HG02852 (cell line): Measurements from ENCODE around the gene KDELR3.

Experiments
- ATAC-seq: cut with Tn5 transposase; IDR thresholded peaks from one replicate; pipeline ENCODE4 v1.9.1; 2021; ENCODE audit warnings: mild to moderate bottlenecking, moderate library complexity; ENCODE audit not compliant: unreplicated experiment

KDELR3 gene

DNA sequence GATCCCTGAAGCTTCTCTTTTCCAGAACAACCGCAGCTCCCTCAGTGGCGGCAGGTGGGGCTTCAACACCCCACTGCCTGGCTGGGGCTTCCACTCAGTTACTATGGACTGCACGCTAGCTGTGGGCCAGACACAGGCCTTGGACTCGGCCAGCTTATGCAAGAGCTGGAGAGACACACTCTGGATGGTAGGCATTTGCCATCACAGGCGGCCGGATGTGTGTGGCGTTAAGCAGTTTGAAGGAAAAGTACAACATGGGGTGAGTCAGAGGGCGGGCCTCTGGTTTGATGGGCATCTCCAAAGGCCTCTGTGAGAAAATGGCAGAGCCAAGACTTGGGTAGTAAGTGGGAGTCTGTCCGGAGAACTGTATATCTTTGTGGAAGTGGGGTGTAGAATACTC is 30.5 kb upstream of the KDELR3 start:
- ATAC-seq = no peak

DNA sequence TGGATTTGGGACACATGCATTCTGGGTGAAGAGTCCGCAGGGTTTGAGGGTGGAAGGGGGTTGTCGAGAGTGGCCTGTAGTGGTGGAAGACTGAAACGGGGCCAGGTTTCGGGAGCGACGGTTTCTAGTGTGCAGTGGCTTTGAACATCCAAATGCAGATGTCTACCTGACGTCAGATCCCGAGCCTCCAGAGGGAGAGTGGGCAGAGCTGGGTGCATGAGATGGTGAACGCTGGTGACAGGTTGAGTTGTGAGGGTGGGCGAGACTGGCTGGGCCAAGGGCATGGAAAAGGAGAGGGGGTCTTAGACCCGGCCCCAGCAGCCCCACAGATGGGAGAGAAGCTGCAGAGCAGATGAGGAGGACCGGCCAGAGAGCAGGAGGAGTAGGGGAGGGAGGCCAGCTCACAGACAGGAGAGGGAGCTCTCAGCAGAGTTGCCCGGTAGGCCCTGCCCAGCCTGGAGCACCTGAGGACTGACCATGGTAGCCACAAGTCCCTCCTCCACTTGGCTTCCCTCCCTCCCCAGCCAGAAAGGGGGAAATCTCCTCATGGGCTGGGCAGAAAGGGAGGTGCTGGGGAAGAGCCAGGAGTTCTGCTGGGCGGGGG is 27.0 kb upstream of the KDELR3 start:
- ATAC-seq = no peak

DNA sequence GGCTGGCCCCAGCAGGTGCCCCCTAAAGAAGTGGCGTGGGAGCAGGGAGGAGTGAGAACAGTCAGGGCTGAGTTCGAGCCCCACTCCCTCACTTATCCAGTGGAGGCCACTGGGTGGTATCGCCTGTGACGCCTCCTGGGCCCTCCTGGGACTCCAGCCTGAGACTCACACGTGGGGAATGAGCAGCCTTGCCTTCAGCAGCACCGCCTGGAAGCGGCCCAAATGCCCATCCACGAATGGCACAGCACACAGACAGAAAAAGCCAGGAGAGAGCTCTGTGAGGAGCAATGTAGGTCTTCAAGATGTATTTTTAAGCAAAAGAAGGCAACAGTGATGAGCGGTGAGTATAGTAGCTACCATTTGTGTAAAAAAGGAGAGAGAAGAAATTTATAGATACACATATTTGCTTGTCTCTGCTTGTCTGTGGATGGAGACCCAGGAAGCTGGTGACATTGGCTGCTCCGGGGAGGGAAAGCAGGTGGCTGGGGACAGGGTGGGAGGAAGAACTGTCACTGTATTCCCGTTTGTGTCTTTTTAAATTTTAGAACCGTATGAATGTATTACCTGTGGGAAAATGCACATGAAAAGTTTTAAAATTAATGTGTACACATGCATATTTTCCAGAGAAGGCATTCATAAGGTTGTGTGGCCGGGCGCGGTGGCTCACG is 26.1 kb upstream of the KDELR3 start:
- no peak for ATAC-seq

DNA sequence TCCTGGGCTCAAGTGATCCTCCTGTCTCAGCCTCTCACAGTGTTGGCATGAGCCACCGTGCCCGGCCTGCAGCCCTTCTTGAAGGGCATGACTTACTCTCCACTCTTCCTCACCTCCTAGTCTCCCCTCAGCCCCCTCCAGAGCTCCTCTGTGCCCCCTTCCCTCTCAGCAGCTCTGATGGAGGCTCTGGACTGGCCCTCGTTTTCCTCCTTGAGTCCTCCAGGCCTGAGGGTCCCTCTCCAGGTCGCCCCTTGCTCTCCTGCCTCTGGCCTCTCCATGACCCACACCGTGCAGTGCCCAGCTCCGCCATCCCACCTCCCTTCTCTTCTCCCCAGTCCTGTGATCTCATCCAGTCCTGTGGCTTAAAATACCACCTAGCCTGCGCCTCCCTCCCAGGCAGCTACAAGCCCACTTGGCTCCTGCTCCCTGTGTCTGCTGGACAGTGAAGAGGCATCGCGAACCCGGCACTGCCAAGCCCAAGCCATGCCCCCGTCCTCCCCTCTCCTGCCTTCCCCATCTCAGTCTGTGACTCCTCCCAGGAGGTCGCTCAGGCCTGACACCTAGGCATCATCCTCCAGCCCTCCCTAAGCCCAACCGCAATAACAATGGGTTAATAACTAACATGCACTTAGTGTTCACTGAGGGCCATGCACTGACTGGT is 24.8 kb upstream of the KDELR3 start:
- no peak for ATAC-seq

DNA sequence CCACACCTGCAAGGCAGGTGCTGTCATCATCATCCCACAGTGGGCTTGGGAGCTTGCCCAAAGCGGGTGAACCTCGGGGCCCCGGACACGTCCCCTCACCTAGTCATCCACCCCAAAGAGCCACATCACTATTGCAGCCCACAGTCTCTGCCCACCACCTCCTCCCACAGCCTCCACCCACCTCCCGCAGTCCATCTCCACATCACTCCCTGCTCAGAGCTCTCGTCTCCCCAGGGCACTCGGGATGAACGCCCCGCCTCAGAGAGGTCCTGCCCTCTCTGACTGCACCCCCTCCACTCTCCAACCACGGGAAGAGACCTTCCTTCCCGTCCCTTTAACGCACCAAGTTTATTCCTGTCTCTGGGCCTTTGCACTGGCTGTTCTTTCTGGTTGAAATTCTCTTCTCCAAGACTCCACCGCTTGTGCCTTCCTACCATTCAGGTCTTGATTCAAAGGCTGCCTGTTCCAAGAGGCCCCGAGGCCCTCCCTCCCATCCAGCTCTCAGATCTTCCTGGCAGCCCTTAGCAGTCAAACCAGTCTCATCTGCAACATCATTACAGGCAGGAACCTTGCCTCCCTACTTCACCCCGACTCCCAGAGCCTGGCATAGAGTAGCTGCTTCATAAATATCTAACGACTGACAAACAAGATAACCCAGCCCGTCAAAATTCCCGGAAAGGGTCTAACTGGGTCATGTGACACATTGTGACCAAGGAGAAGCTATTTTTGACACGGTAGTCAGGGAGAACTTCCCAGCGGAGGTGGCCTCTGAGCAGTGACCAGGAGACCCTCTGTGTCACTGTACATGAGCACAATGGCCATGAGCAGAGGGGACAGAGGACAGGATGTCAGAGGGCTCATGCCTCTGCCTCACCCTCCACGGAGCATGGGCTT is 24.0 kb upstream of the KDELR3 start:
- ATAC-seq = no peak

DNA sequence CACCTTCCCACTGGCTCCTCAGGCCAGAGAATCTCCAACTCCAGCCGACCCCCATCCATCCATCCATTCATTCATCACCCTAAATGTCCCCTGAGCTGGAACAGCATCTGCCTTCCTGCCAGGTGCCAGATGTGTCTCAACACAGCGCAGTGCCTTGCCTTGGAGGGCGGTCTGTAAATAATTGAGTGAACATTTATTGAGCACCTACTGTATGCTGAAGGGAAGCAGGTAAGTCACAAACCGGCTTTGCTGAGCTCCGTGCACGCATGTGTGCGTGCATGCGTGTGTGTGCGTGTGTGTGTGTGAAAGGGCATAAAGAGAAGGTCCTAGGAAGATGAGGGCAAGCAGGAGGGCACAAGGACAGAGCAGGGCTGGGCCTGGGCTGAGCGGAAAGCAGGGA is 23.1 kb upstream of the KDELR3 start:
- ATAC-seq = no peak

DNA sequence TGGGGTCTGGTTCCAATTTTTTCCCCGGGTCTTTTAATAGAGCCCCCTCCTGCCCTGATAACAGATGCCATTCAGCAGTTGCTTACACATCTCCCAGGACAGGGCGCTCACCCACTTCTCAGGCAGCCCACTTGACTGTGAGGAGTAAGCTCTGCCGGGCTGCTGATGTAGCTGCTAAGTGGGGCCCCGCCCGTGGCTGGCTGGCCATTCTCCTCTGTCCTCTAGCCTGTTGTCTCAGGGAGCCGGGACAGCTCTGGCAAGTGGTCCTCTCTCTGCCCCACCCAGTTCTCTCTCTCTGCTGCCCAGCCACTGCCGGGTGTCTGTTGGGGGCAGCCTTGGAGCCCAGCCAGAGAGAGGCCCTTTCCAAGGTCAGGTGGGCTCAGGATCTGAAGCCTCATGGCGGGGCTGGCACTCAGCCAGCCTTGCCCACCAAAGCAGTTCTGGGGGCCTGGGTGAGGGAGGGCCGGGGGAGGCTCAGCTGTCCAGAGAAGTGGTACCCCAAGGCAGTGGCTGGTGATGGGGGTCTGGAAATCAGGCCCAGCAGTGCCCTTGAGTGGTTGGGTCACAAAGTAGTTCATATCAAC is 21.8 kb upstream of the KDELR3 start:
- no peak for ATAC-seq

DNA sequence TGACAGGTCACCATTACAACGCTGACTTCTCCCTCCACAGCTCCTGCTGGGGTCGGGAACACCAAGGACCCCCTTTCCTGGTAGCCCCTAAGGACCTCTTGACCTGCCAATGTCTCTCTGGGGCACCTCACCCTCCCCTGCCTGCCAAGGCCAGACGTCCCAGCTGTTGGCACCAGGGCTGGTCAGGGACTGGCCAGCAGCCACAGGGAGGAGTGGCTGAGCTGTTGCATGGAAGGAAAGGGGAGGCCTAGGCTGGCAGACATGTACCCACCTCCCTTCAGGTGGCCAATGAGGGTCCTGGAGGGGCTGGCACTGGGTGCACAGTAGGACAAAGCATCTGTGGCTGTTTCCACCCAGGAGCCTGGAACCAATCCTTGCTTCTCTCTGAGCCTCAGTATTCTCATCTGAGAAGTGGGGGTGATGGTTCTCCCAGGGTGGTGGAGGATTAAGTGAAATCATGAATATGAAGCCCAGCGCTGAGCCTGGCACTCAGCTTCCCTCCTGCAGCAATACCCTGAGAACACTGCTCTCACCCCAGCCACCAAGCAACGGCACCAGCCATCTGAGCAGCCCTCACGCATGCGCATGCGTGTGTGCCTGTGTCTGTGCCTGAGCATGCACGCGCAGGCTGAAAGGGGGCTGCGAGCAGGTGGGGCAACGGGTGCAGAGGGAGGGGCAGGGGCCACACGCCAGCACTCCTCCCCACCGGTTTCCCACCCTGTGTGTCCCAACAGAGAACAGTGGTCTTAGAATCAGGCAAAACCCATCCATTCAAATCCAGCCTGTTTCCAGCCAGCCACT is 18.8 kb upstream of the KDELR3 start:
- no peak for ATAC-seq

DNA sequence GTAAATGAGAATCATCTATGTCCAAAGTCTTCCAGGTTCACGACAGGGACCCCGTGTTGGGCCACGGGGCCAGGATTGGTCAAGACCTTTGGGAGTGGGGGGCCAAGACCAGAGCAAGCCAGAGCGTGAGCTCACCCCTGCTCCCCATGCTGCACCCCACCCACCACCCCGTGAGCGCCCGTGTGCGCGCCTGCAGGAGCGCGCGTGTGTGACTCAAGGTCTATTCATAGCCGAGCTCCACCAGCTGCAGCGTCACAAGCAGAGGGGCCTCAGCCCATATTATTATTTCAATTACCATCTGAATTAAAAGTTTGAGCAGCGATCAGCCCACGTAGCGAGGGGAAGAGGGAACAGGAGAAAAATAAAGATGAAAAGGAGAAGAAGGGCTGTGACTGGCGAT is 18.1 kb upstream of the KDELR3 start:
- ATAC-seq = no peak

DNA sequence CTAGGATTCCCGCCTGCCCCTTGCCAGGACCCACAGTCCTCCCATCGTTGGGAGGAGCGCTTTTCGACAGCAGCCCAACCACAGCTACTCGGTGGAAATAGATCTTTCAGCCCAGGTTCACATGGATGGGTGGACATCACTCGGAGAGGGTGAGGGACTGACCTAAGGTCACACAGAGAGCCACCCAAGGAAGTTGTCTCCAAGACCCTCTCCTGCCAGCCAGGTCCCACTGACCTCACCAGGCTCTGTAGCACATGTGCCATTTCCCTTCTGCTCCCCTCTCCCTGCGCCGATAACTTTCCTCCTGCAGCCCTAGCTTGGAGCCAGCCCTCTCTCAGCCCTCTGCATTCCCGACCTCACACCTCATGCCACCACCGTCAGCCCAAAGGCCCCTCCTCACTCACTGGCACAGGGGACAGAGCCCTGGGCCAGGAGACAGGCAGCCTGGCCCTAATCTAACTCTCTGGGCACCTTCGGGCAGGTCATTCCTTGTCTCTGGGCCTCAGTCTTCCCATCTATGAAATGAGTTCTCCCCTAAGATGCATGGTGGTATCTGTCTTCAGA is 17.6 kb upstream of the KDELR3 start:
- ATAC-seq = no peak

DNA sequence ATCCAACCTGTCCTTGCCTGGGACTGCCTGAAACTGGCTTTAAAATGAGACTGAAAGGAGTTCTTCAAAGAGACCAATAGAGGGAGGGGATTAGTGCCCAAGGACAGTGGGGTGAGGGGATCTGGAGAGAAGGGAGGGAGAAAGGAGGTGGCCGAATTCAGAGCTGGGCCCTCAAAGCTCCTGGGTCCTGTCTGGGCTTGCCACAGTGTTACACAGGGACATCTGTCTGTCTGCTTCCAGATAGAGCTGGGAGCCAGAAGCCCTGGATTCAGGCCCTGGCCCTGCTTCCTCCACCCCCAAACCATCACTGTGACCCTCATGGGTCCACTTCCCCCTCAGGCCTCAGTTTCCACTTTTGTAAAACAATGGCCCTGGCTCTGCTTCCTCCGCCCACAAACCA is 16.5 kb upstream of the KDELR3 start:
- ATAC-seq = no peak

DNA sequence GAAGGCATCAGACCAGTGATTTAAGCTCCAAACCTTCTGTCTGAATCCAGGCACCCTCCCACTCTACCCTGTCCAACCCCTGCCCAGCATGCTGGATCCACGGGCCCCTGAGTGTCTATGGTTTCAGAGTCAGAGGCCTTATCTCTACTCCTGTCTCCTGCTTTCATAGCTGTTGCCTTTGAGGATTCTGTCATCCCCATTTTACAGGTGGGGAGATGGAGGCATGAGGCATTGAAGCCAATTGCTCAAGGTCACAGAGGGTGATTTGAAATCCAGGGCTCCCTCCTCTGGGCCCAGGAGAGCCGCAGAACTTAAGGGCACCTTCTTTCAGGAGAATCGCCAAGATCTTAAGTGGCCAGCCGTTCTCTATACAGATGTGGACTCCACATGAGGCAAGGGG is 16.0 kb upstream of the KDELR3 start:
- no peak for ATAC-seq

DNA sequence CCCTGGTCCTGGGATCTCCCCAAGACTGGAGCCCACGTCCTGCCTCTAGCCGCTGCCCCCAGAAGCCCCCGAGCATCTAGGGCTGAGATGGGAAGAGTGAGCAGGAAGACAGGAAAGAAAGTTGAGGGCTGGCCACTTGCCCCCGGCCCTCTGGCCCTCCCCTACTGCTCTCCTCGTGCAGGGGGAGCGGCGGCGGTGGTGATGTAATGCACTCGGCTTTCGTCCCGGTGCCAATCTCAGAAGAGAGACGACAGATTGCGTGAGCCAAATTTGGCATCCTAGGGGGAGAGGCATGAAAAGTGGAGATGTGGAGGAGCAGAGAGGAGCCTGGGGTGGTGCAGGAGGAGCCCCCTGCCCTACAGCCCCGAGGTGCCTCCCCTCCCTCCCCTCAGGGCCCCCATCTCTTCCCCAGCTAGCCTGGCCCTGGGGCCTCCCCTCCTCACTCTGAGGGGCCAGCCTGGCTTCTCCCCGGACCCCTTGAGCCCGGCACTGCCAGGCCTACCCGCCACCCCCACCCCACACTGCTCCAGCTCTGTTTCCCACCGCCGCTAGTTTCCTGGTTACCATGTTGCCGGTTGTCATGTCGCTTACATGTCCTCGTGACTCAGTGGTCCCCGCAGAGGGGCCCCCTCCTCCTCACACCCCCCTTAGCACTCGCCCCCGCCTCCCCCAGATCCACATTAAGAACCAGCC is 15.4 kb upstream of the KDELR3 start:
- ATAC-seq = no peak

DNA sequence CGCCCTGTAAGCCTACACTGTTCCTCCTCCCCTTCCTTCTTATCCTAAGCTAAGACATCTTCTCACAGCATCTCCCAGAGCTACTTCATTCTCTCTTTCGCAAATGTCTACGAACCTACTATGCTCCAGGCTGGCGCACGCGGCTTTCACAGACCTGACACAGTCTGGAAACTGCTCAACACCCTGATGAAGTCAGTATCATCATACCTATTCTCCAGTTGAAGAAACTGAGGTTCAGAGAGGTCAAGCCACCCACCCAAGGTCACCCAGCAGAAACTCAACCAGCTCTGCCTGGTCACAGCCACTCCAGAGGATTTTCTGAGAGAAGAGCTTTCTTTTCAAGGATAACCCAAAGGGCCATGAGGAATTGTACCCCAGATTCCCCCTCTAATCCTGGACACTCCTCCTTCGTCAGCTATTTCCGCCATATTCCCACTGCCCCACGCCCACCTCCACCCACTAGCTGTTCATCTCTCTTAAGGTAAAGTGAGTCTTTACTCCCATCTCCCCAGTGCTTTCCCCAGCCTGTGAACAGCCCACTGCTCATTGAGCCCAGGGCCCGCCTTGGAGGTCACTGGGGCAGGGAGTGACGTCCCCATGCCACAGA is 14.7 kb upstream of the KDELR3 start:
- no peak for ATAC-seq

DNA sequence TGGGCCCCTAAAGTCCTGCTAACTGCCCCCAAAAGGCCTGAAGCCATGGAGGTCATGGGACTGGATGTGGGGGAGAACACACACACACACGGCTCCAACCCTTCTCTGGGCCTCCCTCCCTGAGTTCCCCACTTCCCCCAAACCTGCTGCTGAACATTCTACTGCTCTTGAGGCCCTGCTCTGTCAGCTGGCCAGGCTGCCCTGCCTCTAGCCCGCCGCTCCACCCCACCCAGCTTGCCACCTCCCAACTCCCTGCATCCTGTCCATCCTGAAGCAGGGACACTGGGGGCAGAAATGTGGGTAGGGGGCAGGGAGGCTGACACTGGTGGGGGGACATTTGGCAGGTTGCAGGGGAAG is 13.9 kb upstream of the KDELR3 start:
- no peak for ATAC-seq

DNA sequence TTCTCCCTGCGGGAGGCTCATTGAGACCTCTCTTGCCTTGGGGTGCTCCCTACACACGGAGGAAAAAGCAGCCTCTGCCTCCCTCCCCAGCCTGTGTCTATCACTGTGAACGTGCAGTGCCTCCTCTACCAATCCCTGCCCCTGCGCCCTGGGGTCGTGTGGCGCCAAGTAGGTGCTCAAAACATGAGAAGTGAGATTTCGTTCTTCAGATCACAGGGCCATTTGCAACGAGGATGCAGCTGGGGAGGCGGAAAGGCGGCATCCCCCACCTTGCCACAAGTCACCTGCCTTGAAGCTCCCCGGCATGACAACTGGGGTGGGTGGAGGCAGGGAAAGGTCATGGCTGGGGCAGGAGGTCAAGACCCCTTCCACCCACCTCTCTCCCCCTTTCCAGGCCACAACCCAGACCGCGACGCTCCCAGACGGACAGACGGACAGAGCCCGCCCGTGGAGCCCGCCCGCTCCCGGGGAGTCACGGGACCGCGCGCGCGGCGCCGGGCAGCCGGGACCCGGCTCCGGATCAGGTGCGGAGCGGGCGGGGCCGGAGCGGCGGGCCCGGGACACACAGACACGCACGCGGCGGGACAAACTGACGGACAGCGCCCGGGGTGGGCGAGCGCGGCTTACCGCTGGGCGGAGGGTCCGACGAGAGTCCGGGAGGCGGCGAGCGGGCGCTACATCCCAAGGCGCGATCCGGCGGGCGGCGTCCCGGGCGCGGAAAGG is 13.4 kb upstream of the KDELR3 start:
- no peak for ATAC-seq

DNA sequence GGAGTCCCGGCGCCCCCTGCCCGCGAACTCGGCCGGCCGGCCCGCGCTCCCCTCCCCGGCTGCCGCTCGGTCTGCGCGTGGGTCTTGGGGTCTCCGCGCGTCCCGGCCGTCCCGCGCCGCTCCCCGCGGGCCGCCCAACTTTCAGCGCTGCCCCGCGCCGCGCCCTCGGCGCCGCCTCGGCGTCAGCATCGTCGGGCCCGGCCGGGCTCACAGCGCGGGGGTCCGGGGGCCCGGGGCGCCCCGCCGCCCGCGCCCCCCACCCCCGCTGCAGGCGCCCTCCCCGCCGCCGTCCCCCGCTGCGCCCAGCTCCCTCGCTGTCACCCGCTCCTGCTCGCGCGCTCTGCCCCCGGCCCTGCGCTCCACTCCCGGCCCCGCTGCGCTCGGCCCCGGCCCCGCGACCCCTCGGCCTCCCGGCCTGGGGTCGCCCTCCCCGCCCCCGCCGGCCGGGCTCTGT is 12.8 kb upstream of the KDELR3 start, which contains the start of gene KCNJ4:
Gene KCNJ4, minus strand, starts transcription at position 124 of the 454 bp plus-strand sequence. CDS start 27,067 bp downstream, outside the sequence.
- no peak for ATAC-seq
